ENCODE measurements around the gene OR56B1.

The OR56B1 gene

DNA sequence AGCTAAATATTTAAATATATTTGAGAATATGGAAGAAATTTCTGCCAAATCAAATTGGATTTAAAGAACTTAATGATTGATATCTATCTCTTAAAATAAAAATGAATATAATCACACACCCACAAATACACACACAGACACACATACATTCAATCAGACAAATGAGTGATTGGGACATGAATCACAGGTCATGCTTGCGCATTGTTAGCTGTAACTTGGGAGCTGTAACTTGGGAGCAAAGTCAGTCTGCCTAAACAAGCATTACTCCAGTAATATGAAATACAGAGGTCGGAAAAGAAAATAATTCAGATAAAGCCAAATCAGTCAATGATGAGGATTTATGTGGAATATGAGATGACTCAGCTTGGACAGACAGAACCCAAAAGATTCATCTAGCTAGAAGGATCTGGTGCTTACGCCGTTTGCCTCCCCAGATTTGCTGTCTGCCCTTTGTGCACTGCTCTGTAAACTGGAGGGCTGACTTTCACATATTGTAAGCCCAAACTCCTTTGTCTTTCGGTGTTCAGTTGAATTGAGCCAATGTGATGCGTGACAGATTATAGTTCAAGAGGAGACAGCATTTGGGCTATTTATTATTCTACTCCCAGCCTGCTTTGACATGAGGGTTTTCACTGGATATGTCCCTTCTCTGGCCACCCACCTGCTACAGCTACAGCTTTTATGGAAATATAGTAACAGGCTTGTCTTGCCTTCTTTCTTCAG is 1.6 kb downstream of the OR56B1 start:
- DNase-seq = no peak

DNA sequence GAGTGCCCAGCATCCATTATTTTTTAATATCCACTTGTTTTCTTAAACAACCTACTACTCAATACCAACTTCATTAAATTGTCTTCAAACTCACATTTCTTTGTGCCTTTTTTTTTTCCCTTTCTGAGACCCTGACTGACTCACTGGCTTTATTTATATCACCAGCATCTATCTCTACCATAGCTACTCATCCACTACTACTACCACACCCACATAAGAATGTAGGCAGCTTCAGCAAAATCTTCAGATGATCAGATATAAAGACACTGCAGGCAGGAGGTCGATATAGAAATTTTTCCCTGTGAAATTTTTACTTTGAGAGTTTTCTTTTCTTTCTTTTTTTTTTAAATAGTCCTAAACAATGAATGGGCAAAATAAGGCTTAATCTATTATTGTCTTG is 2.2 kb downstream of the OR56B1 start:
- no peak for DNase-seq

DNA sequence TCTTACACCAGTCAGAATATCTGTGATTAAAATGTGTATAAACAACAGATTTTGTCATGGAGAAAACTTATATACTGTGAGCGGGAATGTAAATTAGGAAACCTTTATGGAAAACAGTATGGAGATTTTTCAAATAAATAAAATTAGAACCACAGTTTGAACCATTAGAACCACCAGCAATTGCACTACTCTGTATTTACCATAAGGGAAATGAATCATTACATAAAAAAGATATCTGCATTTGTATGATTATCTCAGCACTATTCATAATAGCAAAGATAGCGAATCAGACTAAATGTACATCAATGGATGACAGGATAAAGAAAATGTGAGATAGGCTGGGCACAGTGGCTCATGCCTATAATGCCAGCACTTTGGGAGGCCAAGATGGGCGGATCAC is 10.4 kb downstream of the OR56B1 start:
- DNase-seq = no peak

DNA sequence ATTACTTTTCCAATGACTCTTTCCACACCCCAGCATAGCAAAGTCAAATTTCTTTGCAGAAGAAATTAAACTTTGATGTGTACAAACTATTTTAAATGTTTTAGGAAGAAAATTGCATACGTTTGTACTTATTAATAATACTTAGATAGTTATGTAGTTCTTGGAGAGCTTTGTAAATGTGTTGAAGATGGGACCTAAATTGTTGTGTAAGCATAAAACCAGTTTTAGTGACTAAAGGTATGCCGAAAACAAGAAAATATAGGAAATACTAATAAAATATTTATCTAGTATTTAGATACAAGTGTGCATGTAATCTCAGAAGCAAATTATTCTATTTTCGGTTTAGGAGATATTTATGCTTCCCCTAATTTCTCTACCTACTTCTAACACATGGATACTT is 13.6 kb downstream of the OR56B1 start:
- DNase-seq = no peak

DNA sequence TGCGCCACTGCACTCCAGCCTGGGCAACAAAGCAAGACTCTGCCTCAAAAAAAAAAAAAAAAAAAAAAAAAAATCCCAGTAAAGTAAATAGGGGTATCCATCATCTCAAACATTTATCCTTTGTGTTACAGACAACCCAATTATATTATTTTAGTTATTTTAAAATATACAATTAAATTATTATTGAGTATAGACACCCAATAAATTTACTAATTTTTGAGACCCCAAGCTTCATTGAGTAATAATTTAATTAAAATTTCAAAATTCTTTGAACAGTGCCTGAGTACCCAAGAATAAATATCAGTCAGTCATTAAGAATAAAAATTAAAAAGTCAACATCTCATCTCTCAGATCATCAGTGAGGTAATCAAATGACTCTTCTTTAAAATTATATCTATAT is 17.7 kb downstream of the OR56B1 start, which contains the start of gene OR52N4:
OR52N4 (plus strand) TSS at position 301 of the 400 bp plus-strand sequence. CDS start 498 bp downstream, outside the sequence.
- DNase-seq = no peak

DNA sequence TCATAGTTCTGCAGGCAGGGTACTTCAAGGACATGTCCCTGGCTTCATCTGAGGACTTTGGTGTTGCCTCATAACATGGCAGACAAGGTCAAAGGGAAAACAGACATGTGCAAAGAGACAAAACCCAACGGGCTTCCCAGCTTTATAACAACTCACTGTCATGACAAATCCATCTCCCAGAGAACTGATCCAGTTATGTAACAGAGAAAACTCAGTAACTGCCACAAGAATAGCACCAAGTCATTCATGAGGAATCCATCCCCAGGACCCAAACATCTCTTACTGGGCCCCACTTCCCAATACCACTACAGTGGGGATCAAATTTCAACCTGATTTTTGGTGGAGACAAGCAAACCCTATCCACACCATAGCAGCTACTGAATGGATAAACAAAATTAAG is 30.8 kb downstream of the OR56B1 start:
- no peak for DNase-seq

DNA sequence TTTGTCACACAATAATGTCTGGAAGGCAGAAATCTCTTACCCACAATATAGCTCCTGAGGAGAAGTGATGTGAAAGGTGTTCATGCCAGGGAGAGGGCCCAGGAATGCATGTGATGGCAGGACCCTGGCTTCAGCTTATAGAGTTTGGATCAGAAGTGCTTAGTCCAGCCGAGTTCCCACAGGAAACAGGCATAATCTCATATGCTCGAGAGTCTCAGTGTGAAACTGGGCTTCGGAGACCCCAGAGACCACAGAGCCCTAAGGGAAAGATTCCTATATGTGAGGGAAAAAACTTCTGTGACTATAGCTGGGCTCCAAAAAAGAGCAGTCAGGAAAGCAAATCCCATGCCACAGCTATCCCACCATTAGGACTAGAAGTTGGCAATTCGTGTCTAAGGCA is 47.0 kb downstream of the OR56B1 start, which contains the start of gene OR52N5:
OR52N5 (minus strand) TSS at position 101 of the 400 bp plus-strand sequence. CDS start 4,721 bp downstream, outside the sequence.
- no peak for DNase-seq
